Activated effector memory CD4-positive, alpha-beta T cell treated with anti-CD3 and anti-CD28 coated beads, Interleukin-2, amount 50 U/mL, for 16 hours (primary cell): ENCODE data around the gene SLC51B.

Source experiments
- DNase-seq: peaks from one replicate; pipeline ENCODE4 v3.0.0-alpha.2; 2020

Gene SLC51B

DNA sequence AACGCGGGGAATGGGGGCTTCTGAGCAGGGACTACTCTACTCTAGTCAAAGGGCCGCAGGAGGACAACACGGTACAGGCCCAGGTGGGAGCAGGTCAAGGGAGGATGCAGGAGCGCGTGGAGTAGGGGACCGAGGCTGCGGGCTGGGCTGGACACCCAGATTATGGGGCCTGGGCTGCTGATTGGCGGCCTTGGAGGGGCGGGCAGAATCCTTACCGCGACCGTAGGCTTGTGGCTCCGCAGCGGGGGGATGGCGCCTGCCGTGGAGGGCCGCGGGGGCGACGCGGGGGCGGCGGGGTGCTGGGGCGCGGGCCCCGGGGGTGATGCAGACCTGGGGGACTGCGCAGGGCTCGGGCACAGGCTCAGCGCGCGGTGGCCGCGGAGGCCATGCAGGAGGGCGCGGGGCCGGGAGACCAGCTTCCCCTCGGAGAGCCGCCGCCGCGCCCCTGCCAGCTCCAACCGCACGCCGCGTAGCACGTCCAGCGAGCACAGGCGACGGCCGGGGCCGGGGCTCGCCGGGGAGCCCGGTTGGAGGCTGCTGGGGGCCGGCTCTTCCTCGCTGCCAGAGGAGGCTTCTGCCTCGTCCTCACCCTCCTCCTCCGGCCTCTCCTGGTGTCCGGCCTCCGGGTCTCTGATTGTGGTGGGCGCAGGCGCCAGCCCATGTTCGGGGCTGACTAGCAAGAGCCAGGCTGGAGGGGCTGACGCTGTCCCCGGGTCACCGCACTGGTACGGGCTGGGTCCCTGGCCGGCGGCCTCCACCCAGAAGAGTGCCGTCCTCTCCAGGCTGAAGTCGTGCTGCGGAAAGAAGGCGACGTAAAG is 56.9 kb downstream of the SLC51B start:
- DNase-seq: no peak

DNA sequence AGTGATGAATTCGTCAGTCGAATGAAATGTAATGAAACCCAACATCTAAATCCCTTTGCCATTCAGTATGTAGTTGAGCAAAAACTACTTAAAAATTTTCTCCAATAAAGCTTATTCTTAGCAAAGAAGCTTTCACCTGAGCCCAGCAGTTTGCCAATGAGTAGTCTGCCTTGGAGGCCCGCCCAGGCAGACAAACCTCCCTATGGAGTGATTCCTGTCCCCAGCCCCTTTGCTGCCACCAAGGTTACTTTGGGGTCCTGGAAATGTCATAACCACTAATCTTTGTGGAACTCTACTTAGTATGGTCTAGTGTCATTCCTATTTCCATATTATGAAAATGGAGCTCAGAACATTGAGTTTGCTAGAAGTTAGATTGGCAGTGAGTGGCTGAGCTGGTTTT is 57.7 kb downstream of the SLC51B start:
- no peak for DNase-seq
